ENCODE measurements around the gene EBLN1. TPM values are rescaled to one million over a fixed set of nuclear protein-coding genes. Genes with fewer than 3 reads are reported as not detected.

Gene EBLN1
- total and polyA plus RNA-seq, 2 of the 8 experiments (the other 6 are each of a cell fraction or from before 2014, with no cell fraction given) = not detected

GRCh38 chr10:22183771-22184461 lies 33.9 kb downstream of the EBLN1 start:
- H3K4ac ChIP-seq (replicated peaks; ENCODE audit: insufficient read length, low read depth, low read length) = no peak overlapping the region
- H3K23me2 ChIP-seq (ENCODE audit: low read depth, low read length) = no peaks in the 10 kb centered on the region
- no peak overlapping the region for H3K4me3 ChIP-seq (ENCODE audit: extremely low read depth in 1 of 4, insufficient read depth in 2 of 4, low read depth in 3 of 4, low read length in 4 of 4)
- H3K36me3 ChIP-seq (ENCODE audit: control insufficient read depth in 2 of 4, insufficient read depth in 4 of 4, low read length in 3 of 4) = no peaks in the 10 kb centered on the region
- no peak overlapping the region for H3K27ac ChIP-seq (ENCODE audit: low read depth, low read length)
- no peak overlapping the region for H3K9ac ChIP-seq (replicated peaks in 1 of 4; ENCODE audit: extremely low read depth in 1 of 4, low read depth in 3 of 4, low read length in 3 of 4)
- ChIA-PET POLR2A (ENCODE audit: partially characterized antibody) (no interaction called here), CTCF (ENCODE audit: partially characterized antibody) (interaction anchor here (1.7 kb wide), 1 partner anchor 80 kb away, joined by 7 read pairs; no protein-coding TSS in a partner anchor)
- no peak overlapping the region for H2BK120ac ChIP-seq (replicated peaks; ENCODE audit: low read depth, low read length)
- no peak overlapping the region for H2BK12ac ChIP-seq (ENCODE audit: low read depth, low read length)
- H4K5ac ChIP-seq (ENCODE audit: insufficient read length, low read depth, low read length) = no peak overlapping the region
- H3K18ac ChIP-seq (ENCODE audit: extremely low read depth, low read length) = no peak overlapping the region
- H2BK5ac ChIP-seq (ENCODE audit: low read depth, low read length) = no peak overlapping the region
- H3K9me3 ChIP-seq (ENCODE audit: insufficient read depth in 2 of 2, low read depth in 1 of 2, low read length in 1 of 2) = 0 out of 4 replicates have a peak, but pooled peaks cover 0 to 3% of the 10 kb centered on the region in 2 experiments
- no peak overlapping the region for H4K91ac ChIP-seq (replicated peaks; ENCODE audit: insufficient read length, low read length)
- H4K8ac ChIP-seq (ENCODE audit: extremely low read depth, insufficient read depth, low read length) = no peak overlapping the region
- WGBS, 2 experiments (ENCODE audit: extremely low coverage in 1 of 2, insufficient coverage in 1 of 2, insufficient read length in 1 of 2, insufficient replicate concordance in 2 of 2, low coverage in 1 of 2, low lambda C conversion rate in 2 of 2, missing lambda C conversion rate in 1 of 2) = 97% methylated on average over 5 of the region's 5 CpGs; no CpG with 5 or more reads in 1 of the 2 experiments
- TF ChIP-seq EGR1 (IDR thresholded peaks at IDR 0.05; ENCODE audit: borderline replicate concordance, low read depth, low read length) = no peak
- DNase-seq (ENCODE audit: low read depth in 1 of 2, low spot score in 2 of 2) = no peak
- H2BK20ac ChIP-seq (ENCODE audit: low read length) = no peak overlapping the region
- H2BK15ac ChIP-seq (ENCODE audit: low read length) = no peak overlapping the region
- no peak overlapping the region for H2AFZ ChIP-seq (ENCODE audit: low read length)
- H3K56ac ChIP-seq (replicated peaks; ENCODE audit: insufficient read length, low read depth, low read length) = no peak overlapping the region
- no peak overlapping the region for H3K4me2 ChIP-seq (ENCODE audit: insufficient read depth in 1 of 2, low read depth in 2 of 2, low read length in 2 of 2)
- H3K27me3 ChIP-seq (replicated peaks in 1 of 4; ENCODE audit: control insufficient read depth in 3 of 4, extremely low read depth in 1 of 4, insufficient read depth in 3 of 4, low read length in 3 of 4) = no peaks in the 10 kb centered on the region
- H3K14ac ChIP-seq (ENCODE audit: insufficient read length) = no peak overlapping the region
- no peaks in the 10 kb centered on the region for H3K79me2 ChIP-seq (ENCODE audit: control insufficient read depth in 1 of 2, insufficient read depth in 2 of 2, low read length in 2 of 2)
- H2AK5ac ChIP-seq (ENCODE audit: low read depth, low read length) = no peak overlapping the region
- no peaks in the 10 kb centered on the region for H4K20me1 ChIP-seq (replicated peaks in 1 of 2; ENCODE audit: control insufficient read depth in 1 of 2, insufficient read depth in 2 of 2, low read length in 2 of 2)
- no peaks in the 10 kb centered on the region for H3K79me1 ChIP-seq (ENCODE audit: low read depth, low read length)
- H3K23ac ChIP-seq (ENCODE audit: insufficient read length) = no peak overlapping the region
- FAIRE-seq = no peak
- H3K4me1 ChIP-seq (replicated peaks in 1 of 4; ENCODE audit: control insufficient read depth in 3 of 4, insufficient read depth in 4 of 4, low read length in 3 of 4) = no peaks in the 10 kb centered on the region

Data from H1 (cell line).